GM12878 (cell line): Measurements from ENCODE around the gene IGFBP6. TPM values are rescaled to one million over a fixed set of nuclear protein-coding genes. Genes with fewer than 3 reads are reported as not detected.
A peak's percentile ranks its signal among the peaks of the same experiment; 100 is the strongest.

Experiments
- BHLHE40 ChIP-seq, 2 experiments: fragments of 450-650 bp in 1 of 2; IDR thresholded peaks; 2 replicates each; pipeline ENCODE4 v1.6.1; 2011 to 2017; ENCODE audit warnings: low read depth in 2 of 2, borderline replicate concordance in 1 of 2, improper control_type of control experiment in 1 of 2, low read length in 1 of 2, mild to moderate bottlenecking in 1 of 2
- CREB1 ChIP-seq: IDR thresholded peaks from 2 replicates; pipeline ENCODE4 v1.6.1; 2012; ENCODE audit warnings: low read depth, mild to moderate bottlenecking, inconsistent platforms
- EED ChIP-seq: sonication (generic); IDR thresholded peaks from 2 replicates; pipeline ENCODE4 v1.6.1; 2016; ENCODE audit warnings: antibody characterized with exemption, low read depth
- GATAD2B ChIP-seq: fragments of 450-650 bp; conservative IDR thresholded peaks from 2 replicates; pipeline ENCODE4 v1.6.1; 2017; ENCODE audit warnings: low read depth, mild to moderate bottlenecking, moderate library complexity
- IKZF1 ChIP-seq: fragments of 450-650 bp; conservative IDR thresholded peaks from 2 replicates; pipeline ENCODE4 v1.6.1; 2017; ENCODE audit warnings: antibody characterized with exemption, mild to moderate bottlenecking
- KAT2A ChIP-seq: conservative IDR thresholded peaks from 2 replicates; pipeline ENCODE4 v1.6.1; 2011; ENCODE audit warnings: low read depth, low read length; ENCODE audit not compliant: control insufficient read depth
- MEF2A ChIP-seq: IDR thresholded peaks from 2 replicates; pipeline ENCODE4 v1.6.1; 2011; ENCODE audit warnings: low read depth, mild to moderate bottlenecking, low read length, moderate library complexity; ENCODE audit not compliant: insufficient read depth
- NR2F1 ChIP-seq: fragments of 450-650 bp; conservative IDR thresholded peaks from 2 replicates; pipeline ENCODE4 v1.6.1; 2017; ENCODE audit warnings: mild to moderate bottlenecking
- POLR2A ChIP-seq: IDR thresholded peaks from 2 replicates; pipeline ENCODE4 v1.6.1; 2011; ENCODE audit warnings: low read depth, mild to moderate bottlenecking, low read length
- POLR2AphosphoS2 ChIP-seq: IDR thresholded peaks from 2 replicates; pipeline ENCODE4 v1.6.1; 2011; ENCODE audit warnings: low read depth, mild to moderate bottlenecking, low read length, improper control_type of control experiment, moderate library complexity
- SIN3A ChIP-seq: IDR thresholded peaks from 2 replicates; pipeline ENCODE4 v1.6.1; 2012; ENCODE audit warnings: low read depth, low read length, improper control_type of control experiment
- TAF1 ChIP-seq: IDR thresholded peaks from 2 replicates; pipeline ENCODE4 v1.6.1; 2011; ENCODE audit warnings: mild to moderate bottlenecking, low read depth, low read length, borderline replicate concordance
- ZNF217 ChIP-seq: fragments of 450-650 bp; IDR thresholded peaks from 2 replicates; pipeline ENCODE4 v1.6.1; 2017; ENCODE audit warnings: antibody characterized with exemption, mild to moderate bottlenecking
- ZNF24 ChIP-seq: fragments of 450-650 bp; IDR thresholded peaks from 2 replicates; pipeline ENCODE4 v1.6.1; 2017; ENCODE audit warnings: antibody characterized with exemption, mild to moderate bottlenecking
- polyA plus RNA-seq, 11 experiments: library from polyadenylated mRNA; depleted of rRNA in 4 of 11; unstranded in 6 of 11; stranded (reverse) in 5 of 11; fragments of >200 nt; fragmentation: Nextera tagmentation in 4 of 11; fragmentation: Illumina TruSeq in 1 of 11; extraction: Ambion mirVana in 4 of 11; extraction: Trizol in 1 of 11; gene quantifications; 1 replicate in 1 of 11; 2 replicates in 10 of 11; pipeline versions ENCODE4 v1.2.1 to v1.2.3, GENCODE V29; 2011 to 2016; ENCODE audit warnings: inconsistent platforms in 2 of 11, missing spikeins in 2 of 11, low read depth in 1 of 11
- total RNA-seq, 4 experiments: library from RNA; depleted of rRNA in 3 of 4; stranded (reverse); fragments of >200 nt in 3 of 4; fragmentation: Illumina TruSeq in 1 of 4; extraction: Trizol in 1 of 4; gene quantifications; 2 replicates each; pipeline versions ENCODE4 v1.2.1 to v1.2.3, GENCODE V29; 2013 to 2021
- TF ChIP-seq, protein P1 (sequence below): IDR thresholded peaks from 2 replicates; pipeline ENCODE4 v1.6.1; 2011; ENCODE audit warnings: mild to moderate bottlenecking, low read depth, low read length, moderate library complexity; ENCODE audit not compliant: insufficient replicate concordance
- TF ChIP-seq, protein P2 (sequence below), 3 experiments: IDR thresholded peaks in 2 of 3; conservative IDR thresholded peaks in 1 of 3; 2 replicates each; pipeline ENCODE4 v1.5.1; 2011; ENCODE audit warnings: low read depth in 3 of 3, low read length in 3 of 3, mild to moderate bottlenecking in 3 of 3, control low read depth in 2 of 3, moderate library complexity in 2 of 3, inconsistent platforms in 1 of 3, mixed read lengths in 1 of 3; ENCODE audit not compliant: control insufficient read depth in 2 of 3, insufficient read depth in 1 of 3; ENCODE audit errors: extremely low read depth in 1 of 3
- TF ChIP-seq, protein P3 (sequence below): fragments of 450-650 bp; conservative IDR thresholded peaks from 2 replicates; pipeline ENCODE4 v1.6.1; 2017; ENCODE audit warnings: mild to moderate bottlenecking, moderate library complexity
- TF ChIP-seq, protein P4 (sequence below): IDR thresholded peaks from 2 replicates; pipeline ENCODE4 v1.6.1; 2012; ENCODE audit warnings: low read length, inconsistent platforms
- TF ChIP-seq, protein P5 (sequence below): fragments of 450-650 bp; IDR thresholded peaks from 2 replicates; pipeline ENCODE4 v1.6.1; 2017; ENCODE audit warnings: antibody characterized with exemption, mild to moderate bottlenecking, moderate library complexity

Gene IGFBP6
- total and polyA plus RNA-seq, 10 of the 15 experiments (the other 5 are each of a cell fraction or from before 2014, with no cell fraction given): 0.09 to 0.87 (median 0.56) TPM; not detected in 3

DNA sequence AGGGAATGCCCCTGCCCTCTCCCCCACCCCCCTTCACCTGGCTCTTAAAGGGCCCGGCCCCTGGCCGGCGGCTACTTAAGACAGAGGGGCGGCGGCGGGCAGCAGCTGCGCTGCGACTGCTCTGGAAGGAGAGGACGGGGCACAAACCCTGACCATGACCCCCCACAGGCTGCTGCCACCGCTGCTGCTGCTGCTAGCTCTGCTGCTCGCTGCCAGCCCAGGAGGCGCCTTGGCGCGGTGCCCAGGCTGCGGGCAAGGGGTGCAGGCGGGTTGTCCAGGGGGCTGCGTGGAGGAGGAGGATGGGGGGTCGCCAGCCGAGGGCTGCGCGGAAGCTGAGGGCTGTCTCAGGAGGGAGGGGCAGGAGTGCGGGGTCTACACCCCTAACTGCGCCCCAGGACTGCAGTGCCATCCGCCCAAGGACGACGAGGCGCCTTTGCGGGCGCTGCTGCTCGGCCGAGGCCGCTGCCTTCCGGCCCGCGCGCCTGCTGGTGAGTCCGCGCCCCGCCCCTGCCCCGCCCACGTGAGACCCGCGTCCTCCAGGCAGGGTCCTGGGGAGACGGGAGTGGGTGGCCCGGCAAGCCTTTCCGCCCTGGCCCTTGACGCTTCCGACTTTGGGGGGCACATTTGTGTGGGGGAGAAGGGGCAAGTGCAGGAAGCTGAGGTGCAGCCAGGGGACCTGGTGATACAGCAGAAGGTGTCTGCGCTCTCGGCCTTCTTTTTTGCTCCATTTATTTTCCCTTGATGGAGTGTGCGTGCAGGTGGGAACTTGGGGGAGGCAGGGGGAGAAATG, at the start of gene IGFBP6 (continued):
- TF ChIP-seq, protein P1, sequence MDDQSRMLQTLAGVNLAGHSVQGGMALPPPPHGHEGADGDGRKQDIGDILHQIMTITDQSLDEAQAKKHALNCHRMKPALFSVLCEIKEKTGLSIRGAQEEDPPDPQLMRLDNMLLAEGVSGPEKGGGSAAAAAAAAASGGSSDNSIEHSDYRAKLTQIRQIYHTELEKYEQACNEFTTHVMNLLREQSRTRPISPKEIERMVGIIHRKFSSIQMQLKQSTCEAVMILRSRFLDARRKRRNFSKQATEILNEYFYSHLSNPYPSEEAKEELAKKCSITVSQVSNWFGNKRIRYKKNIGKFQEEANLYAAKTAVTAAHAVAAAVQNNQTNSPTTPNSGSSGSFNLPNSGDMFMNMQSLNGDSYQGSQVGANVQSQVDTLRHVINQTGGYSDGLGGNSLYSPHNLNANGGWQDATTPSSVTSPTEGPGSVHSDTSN: no peak
- TF ChIP-seq POLR2A: peak; percentile 58; the same call in 1 of the 2 replicates
- TF ChIP-seq, protein P2, sequence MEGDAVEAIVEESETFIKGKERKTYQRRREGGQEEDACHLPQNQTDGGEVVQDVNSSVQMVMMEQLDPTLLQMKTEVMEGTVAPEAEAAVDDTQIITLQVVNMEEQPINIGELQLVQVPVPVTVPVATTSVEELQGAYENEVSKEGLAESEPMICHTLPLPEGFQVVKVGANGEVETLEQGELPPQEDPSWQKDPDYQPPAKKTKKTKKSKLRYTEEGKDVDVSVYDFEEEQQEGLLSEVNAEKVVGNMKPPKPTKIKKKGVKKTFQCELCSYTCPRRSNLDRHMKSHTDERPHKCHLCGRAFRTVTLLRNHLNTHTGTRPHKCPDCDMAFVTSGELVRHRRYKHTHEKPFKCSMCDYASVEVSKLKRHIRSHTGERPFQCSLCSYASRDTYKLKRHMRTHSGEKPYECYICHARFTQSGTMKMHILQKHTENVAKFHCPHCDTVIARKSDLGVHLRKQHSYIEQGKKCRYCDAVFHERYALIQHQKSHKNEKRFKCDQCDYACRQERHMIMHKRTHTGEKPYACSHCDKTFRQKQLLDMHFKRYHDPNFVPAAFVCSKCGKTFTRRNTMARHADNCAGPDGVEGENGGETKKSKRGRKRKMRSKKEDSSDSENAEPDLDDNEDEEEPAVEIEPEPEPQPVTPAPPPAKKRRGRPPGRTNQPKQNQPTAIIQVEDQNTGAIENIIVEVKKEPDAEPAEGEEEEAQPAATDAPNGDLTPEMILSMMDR (IDR thresholded peaks at IDR 0.05 in 2 of 3, conservative IDR thresholded peaks at IDR 0.05 in 1 of 3; ENCODE audit: control insufficient read depth in 2 of 3, extremely low read depth in 1 of 3, insufficient read depth in 1 of 3, low read depth in 3 of 3, low read length in 3 of 3): 0 out of 6 replicates have a peak, but pooled peaks of 1 of the 3 experiments have one; percentile 11
- peak; percentile 10 for TF ChIP-seq IKZF1
- peak in 1 of 2 experiments; percentile 51; a peak in 1 of 4 replicates for TF ChIP-seq BHLHE40 (IDR thresholded peaks at IDR 0.05; ENCODE audit: borderline replicate concordance in 1 of 2, low read depth in 2 of 2, low read length in 1 of 2)
- TF ChIP-seq, protein P3, sequence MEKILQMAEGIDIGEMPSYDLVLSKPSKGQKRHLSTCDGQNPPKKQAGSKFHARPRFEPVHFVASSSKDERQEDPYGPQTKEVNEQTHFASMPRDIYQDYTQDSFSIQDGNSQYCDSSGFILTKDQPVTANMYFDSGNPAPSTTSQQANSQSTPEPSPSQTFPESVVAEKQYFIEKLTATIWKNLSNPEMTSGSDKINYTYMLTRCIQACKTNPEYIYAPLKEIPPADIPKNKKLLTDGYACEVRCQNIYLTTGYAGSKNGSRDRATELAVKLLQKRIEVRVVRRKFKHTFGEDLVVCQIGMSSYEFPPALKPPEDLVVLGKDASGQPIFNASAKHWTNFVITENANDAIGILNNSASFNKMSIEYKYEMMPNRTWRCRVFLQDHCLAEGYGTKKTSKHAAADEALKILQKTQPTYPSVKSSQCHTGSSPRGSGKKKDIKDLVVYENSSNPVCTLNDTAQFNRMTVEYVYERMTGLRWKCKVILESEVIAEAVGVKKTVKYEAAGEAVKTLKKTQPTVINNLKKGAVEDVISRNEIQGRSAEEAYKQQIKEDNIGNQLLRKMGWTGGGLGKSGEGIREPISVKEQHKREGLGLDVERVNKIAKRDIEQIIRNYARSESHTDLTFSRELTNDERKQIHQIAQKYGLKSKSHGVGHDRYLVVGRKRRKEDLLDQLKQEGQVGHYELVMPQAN: no peak; the same call in 1 of the 2 replicates
- no peak for TF ChIP-seq TAF1
- no peak for TF ChIP-seq SIN3A
- no peak for TF ChIP-seq KAT2A
- TF ChIP-seq, protein P4, sequence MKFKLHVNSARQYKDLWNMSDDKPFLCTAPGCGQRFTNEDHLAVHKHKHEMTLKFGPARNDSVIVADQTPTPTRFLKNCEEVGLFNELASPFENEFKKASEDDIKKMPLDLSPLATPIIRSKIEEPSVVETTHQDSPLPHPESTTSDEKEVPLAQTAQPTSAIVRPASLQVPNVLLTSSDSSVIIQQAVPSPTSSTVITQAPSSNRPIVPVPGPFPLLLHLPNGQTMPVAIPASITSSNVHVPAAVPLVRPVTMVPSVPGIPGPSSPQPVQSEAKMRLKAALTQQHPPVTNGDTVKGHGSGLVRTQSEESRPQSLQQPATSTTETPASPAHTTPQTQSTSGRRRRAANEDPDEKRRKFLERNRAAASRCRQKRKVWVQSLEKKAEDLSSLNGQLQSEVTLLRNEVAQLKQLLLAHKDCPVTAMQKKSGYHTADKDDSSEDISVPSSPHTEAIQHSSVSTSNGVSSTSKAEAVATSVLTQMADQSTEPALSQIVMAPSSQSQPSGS: no peak
- TF ChIP-seq CREB1: no peak
- TF ChIP-seq NR2F1: 0 out of 2 replicates have a peak, but pooled peaks have one; percentile 28
- TF ChIP-seq GATAD2B: peak; percentile 87
- TF ChIP-seq ZNF24: no peak
- TF ChIP-seq POLR2AphosphoS2: no peak
- TF ChIP-seq, protein P5, sequence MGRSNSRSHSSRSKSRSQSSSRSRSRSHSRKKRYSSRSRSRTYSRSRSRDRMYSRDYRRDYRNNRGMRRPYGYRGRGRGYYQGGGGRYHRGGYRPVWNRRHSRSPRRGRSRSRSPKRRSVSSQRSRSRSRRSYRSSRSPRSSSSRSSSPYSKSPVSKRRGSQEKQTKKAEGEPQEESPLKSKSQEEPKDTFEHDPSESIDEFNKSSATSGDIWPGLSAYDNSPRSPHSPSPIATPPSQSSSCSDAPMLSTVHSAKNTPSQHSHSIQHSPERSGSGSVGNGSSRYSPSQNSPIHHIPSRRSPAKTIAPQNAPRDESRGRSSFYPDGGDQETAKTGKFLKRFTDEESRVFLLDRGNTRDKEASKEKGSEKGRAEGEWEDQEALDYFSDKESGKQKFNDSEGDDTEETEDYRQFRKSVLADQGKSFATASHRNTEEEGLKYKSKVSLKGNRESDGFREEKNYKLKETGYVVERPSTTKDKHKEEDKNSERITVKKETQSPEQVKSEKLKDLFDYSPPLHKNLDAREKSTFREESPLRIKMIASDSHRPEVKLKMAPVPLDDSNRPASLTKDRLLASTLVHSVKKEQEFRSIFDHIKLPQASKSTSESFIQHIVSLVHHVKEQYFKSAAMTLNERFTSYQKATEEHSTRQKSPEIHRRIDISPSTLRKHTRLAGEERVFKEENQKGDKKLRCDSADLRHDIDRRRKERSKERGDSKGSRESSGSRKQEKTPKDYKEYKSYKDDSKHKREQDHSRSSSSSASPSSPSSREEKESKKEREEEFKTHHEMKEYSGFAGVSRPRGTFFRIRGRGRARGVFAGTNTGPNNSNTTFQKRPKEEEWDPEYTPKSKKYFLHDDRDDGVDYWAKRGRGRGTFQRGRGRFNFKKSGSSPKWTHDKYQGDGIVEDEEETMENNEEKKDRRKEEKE: no peak
- no peak for TF ChIP-seq MEF2A
- TF ChIP-seq ZNF217: 0 out of 2 replicates have a peak, but pooled peaks have one; percentile 42
- no peak for TF ChIP-seq EED
- TF ChIP-seq, all 136 proteins: peak for 11
